ENCODE data around the gene INPP5B. TPM values are rescaled to one million over a fixed set of nuclear protein-coding genes. Genes with fewer than 3 reads are reported as not detected.

INPP5B gene
- total and polyA plus RNA-seq, 9 of the 15 experiments (the other 6 are each of a cell fraction or from before 2014, with no cell fraction given) = 14.1 to 28.7 (median 20.9) TPM

DNA sequence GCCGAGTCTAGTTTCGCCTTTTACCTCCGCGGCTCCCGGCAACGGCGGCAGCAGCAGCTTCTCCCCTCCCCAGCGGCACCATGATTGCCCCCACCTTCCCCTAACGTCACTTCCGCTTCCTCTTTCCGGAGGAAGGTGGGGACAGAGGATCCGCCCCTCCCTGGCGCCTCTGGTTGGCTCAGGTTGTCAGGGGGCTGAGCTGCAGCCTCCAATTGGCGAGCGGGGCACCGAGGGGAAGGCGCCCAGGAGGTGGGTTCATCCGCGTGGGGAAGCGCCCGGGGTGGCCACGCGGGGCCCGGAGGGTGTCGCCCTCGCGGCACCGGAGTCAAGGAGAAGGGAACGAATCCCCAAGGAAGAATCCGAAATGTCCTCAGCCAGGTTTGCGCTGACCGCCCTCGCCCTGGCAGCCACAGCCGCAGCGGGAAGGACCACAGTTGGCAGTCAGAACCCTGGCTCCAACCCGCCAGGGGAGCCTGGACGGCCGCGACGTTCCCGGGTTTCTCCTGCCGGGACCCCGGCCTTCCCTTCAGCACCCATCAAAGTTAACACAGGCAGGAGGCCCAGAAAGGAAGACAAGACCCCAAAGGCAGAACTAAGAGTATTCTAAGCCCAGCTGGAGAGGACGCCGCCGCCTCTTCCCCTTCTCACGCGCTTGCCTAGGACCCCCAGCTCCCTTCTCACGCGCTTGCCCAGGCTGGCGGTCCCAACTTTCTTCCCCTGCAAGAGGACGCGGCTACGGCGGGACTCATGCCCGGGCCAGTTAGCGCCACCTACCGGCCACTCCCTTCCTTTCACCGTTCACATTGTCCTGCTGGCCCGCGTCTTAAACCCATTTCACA, 87.1 kb downstream of the INPP5B start, which contains the start of gene MTF1 (continued):
- TF ChIP-seq ETV1 (tag; conservative IDR thresholded peaks at IDR 0.05; ENCODE audit: low read depth) (peak; percentile 81), SPI1 (IDR thresholded peaks at IDR 0.05; ENCODE audit: borderline replicate concordance, low read depth, low read length) (peak; percentile 96), MED1 (CRISPR knock-in tag; IDR thresholded peaks at IDR 0.05; ENCODE audit: borderline replicate concordance) (no peak), BACH1 (tag; IDR thresholded peaks at IDR 0.05) (no peak), NFE2 (IDR thresholded peaks at IDR 0.05; ENCODE audit: low read depth) (no peak), SAFB (IDR thresholded peaks at IDR 0.05; ENCODE audit: borderline replicate concordance, low read depth, low read length) (peak; percentile 92), BRCA1 (IDR thresholded peaks at IDR 0.05) (no peak), BRCA1 (CRISPR knock-in tag; IDR thresholded peaks at IDR 0.05) (no peak), POLR2A (conservative IDR thresholded peaks at IDR 0.05) (peak; percentile 97), ILF3 (IDR thresholded peaks at IDR 0.05; ENCODE audit: borderline replicate concordance) (peak; percentile 84; the same call in 1 of the 2 replicates), NUFIP1 (IDR thresholded peaks at IDR 0.05; ENCODE audit: partially characterized antibody) (no peak), KDM5B (IDR thresholded peaks at IDR 0.05; ENCODE audit: insufficient replicate concordance, low read depth, low read length) (peak; percentile 94), SAP30 (IDR thresholded peaks at IDR 0.05; ENCODE audit: borderline replicate concordance, insufficient read depth, low read depth, low read length, poor library complexity, severe bottlenecking) (peak; percentile 96), TRIM28 (IDR thresholded peaks at IDR 0.05) (0 out of 2 replicates have a peak, but pooled peaks have one; percentile 46), MEF2A (IDR thresholded peaks at IDR 0.05; ENCODE audit: control insufficient read depth, low read depth, low read length) (no peak), SMAD2 (IDR thresholded peaks at IDR 0.05; ENCODE audit: low read depth, low read length) (no peak)
- TF ChIP-seq, protein P1, sequence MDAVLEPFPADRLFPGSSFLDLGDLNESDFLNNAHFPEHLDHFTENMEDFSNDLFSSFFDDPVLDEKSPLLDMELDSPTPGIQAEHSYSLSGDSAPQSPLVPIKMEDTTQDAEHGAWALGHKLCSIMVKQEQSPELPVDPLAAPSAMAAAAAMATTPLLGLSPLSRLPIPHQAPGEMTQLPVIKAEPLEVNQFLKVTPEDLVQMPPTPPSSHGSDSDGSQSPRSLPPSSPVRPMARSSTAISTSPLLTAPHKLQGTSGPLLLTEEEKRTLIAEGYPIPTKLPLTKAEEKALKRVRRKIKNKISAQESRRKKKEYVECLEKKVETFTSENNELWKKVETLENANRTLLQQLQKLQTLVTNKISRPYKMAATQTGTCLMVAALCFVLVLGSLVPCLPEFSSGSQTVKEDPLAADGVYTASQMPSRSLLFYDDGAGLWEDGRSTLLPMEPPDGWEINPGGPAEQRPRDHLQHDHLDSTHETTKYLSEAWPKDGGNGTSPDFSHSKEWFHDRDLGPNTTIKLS (IDR thresholded peaks at IDR 0.05; ENCODE audit: borderline replicate concordance, low read depth) = peak; percentile 62; the same call in 1 of the 2 replicates
- TF ChIP-seq, protein P2, sequence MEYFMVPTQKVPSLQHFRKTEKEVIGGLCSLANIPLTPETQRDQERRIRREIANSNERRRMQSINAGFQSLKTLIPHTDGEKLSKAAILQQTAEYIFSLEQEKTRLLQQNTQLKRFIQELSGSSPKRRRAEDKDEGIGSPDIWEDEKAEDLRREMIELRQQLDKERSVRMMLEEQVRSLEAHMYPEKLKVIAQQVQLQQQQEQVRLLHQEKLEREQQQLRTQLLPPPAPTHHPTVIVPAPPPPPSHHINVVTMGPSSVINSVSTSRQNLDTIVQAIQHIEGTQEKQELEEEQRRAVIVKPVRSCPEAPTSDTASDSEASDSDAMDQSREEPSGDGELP (CRISPR knock-in tag; IDR thresholded peaks at IDR 0.05; ENCODE audit: borderline replicate concordance) = peak; percentile 66
- TF ChIP-seq, protein P3, sequence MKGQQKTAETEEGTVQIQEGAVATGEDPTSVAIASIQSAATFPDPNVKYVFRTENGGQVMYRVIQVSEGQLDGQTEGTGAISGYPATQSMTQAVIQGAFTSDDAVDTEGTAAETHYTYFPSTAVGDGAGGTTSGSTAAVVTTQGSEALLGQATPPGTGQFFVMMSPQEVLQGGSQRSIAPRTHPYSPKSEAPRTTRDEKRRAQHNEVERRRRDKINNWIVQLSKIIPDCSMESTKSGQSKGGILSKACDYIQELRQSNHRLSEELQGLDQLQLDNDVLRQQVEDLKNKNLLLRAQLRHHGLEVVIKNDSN (CRISPR knock-in tag; IDR thresholded peaks at IDR 0.05) = peak; percentile 73
- TF ChIP-seq, protein P4, sequence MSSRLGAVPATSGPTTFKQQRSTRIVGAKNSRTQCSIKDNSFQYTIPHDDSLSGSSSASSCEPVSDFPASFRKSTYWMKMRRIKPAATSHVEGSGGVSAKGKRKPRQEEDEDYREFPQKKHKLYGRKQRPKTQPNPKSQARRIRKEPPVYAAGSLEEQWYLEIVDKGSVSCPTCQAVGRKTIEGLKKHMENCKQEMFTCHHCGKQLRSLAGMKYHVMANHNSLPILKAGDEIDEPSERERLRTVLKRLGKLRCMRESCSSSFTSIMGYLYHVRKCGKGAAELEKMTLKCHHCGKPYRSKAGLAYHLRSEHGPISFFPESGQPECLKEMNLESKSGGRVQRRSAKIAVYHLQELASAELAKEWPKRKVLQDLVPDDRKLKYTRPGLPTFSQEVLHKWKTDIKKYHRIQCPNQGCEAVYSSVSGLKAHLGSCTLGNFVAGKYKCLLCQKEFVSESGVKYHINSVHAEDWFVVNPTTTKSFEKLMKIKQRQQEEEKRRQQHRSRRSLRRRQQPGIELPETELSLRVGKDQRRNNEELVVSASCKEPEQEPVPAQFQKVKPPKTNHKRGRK (tag; IDR thresholded peaks at IDR 0.05) = no peak
- TF ChIP-seq, protein P5, sequence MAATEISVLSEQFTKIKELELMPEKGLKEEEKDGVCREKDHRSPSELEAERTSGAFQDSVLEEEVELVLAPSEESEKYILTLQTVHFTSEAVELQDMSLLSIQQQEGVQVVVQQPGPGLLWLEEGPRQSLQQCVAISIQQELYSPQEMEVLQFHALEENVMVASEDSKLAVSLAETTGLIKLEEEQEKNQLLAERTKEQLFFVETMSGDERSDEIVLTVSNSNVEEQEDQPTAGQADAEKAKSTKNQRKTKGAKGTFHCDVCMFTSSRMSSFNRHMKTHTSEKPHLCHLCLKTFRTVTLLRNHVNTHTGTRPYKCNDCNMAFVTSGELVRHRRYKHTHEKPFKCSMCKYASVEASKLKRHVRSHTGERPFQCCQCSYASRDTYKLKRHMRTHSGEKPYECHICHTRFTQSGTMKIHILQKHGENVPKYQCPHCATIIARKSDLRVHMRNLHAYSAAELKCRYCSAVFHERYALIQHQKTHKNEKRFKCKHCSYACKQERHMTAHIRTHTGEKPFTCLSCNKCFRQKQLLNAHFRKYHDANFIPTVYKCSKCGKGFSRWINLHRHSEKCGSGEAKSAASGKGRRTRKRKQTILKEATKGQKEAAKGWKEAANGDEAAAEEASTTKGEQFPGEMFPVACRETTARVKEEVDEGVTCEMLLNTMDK (IDR thresholded peaks at IDR 0.05; ENCODE audit: borderline replicate concordance, insufficient read depth, low read depth, low read length, poor library complexity, severe bottlenecking) = peak; percentile 87

Data from K562 (cell line).